HG03280 (cell line): Measurements from ENCODE around the gene LMO7.

Experiments used
- ATAC-seq: cut with Tn5 transposase; IDR thresholded peaks from one replicate; pipeline ENCODE4 v1.9.1; 2021; ENCODE audit warnings: mild to moderate bottlenecking, moderate library complexity; ENCODE audit not compliant: unreplicated experiment

LMO7 gene

DNA sequence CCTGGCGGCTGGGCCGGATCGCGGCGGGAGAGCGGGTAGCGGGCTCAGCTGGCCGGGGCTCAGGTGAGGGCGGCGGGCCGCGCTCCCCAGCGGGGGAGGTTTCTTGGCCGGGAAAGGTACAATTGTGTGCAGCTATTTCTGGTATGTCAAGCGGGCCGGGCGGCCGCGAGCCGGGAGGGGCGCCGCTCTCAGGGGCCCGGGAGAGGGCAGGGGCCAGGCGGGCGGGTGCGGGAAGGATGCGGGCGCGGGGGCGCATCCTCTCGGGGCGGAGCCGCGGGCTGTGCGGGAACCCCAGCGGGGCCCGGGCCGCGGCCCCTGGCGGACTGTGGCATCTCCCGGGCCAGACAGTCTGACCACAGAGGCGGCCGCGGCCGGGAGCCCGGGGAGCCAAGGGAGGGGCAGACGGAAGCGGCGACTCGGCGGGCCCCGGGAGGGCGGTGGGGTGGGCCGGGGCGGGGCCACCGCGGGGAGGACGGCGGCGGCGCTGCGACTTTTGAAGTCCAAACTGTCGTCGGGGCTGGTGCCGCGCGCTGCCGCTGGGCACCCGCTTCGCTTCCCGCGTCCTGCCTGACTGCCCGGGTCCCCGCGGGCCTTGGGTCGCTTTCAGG is at the start of gene LMO7:
LMO7 (plus strand) TSS at position 503 of the 608 bp plus-strand sequence. CDS start 328 bp downstream, outside the sequence.
- peak; percentile 54 for ATAC-seq

DNA sequence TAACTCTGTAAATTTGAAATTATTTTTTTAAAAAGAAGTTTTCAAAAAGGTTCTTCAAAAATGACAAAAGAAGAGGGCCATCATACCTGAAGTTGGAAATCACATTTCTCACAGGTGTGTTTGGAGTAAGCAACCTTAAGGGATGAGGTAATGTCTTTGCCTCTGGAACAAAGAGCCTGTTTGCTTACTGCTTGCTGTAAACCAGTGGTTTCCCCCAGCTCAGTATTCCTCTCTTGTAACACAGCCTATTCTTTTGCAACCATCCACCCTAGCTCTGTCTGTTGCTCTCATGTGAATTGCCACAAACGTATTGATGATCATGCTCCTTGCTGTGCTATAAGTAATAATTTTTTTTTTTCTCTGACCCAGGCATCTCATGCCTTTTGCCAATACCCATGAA is 48.5 kb upstream of the LMO7 start:
- ATAC-seq = no peak

DNA sequence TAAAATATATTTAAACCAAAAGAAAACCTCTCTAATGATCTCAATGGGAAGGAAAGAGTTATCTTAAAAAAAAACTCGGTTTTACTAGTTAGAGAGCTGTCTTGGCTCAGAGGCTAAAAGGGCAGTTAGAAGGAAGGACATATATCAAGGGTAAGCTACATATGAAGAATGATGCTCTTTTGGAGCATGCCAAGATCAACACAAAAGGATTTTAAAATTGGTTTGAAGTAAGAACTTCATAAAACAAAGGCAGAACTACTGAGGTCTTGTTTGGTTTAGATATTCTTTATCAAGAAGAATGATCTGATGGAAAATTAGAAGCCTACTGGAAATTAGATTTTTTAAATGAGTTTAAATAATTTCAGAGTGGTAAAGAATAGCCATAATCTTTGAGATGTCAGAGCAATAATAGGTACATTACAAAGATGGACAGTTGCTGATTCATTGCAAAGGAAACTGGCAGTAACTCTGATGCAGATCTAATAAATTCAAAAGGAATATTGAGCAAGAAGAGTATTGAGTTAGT is 39.4 kb upstream of the LMO7 start:
- ATAC-seq = no peak

DNA sequence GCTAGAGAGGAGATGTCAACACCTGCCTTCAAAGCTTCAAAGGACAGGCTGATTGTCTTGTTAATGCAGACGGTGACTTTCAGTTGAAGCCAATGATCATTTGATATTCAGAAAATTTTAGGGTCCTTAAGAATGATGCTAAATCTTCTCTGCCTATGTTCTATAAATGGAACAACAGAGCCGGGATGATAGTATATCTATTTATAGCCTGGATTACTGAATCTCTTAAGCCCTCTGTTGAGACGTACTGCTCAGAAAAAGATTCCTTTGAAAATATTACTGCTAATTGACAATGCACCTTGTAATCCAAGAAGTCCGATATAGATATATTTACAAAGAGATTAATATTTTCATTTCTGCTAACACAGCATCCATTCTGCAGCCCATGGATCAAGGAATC is 35.8 kb upstream of the LMO7 start:
- no peak for ATAC-seq

DNA sequence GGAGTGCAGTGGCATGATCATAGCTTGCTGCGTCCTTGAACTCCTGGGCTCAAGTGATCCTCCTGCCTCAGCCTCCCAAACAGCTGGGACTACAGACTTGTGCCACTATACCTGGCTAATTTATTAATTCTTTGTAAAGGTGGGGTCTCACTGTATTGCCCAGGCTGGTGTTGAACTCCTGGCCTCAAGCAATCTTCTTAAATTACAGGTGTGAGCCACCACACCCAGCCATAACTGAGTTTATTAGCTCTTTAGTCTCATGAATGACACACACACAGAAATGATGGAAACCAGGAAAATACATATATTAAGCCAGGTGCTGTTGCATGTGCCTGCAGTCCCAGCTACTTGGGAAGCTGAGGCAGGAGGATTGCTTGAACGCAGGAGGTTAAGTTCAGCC is 33.1 kb upstream of the LMO7 start:
- ATAC-seq = no peak

DNA sequence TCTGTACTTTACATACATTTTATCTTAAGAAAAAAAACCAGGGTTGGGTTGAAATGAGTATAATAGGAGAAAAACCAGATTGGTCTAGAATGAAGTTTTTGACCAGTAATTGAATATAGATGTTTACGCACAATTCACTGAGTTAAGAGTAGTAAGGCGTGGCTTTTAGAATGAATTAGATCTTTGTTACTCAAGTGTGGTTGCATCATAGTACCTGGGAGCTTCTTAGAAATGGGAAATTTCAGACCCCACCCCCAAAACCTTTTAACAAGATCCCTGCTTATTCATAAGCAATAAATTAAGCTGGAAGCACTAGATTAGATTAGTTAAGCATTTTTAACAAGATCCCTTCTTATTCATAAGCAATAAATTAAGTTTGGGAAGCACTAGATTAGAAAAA is 28.7 kb upstream of the LMO7 start:
- ATAC-seq = no peak

DNA sequence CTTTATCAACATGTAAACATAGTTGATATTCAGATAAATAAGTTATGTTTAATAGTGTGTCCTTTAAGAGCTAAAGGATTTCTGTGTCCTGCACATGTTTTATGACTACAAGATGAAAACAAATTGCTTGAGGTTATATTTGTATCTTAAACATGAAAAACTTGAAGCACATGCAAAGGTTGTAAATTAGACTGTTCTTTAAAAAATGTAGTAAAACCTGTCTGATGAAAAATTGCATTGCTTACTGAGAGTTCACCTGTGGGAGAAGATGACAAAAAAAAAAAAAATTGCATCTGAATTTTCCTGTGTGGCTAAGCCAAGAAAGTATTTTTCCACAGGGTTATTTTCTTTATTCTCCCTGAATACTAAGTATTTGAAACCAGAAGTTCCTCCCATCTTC is 25.7 kb upstream of the LMO7 start:
- no peak for ATAC-seq

DNA sequence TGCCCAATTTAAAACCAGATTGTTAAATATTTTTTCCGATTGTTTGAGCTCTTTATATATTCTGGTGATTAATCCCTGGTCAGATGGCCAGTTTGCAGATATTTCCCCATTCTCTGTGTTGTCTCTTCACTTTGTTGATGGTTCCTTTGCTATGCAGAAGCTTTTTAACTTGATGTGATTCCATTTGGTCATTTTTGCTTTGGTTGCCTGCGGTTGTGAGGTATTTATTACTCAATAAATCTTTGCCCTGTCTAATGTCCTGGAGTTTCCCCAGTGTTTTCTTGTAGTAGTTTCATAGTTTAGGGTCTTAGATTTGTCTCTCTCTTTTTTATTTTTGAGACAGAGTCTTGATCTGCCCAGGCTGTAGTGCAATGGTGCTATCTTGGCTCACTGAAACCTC is 23.8 kb upstream of the LMO7 start:
- no peak for ATAC-seq

DNA sequence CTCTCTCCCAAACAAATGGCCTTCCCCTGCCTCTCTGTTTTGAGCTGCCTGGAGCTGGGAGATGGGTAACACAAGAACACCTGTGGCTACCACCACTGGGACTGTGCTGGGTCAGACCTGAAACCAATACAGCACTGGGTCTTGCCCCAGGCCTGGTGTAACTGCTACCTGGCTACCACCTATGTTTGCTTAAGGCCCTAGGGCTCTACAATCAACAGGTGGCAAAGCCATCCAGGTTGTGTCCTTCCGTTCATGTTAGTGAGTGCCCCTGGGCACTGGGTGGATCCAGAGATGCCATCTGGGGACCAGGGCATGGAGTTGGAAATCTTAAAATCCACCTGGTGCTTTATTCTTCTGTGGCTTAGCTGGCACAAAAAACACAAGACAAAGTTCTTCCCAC is 18.9 kb upstream of the LMO7 start:
- no peak for ATAC-seq

DNA sequence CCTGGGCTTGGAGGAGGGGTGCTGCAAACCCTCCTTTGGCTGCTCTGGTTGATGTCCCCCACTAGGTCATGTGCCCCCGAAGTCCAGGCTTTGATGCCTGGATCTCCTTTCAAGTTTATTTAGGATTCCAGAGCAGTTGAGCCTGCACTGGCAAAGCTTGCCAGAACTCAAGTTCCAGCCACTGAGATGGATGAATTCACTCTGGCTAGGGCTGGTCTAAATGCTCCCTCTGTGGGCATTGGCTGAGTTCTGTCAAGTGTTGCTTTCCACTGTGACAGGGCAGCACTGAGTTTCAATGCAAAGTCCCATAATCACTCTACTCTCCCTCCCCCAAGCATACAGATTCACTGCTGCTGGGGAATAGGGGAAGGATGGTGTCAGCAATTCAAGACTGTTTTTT is 17.8 kb upstream of the LMO7 start:
- no peak for ATAC-seq

DNA sequence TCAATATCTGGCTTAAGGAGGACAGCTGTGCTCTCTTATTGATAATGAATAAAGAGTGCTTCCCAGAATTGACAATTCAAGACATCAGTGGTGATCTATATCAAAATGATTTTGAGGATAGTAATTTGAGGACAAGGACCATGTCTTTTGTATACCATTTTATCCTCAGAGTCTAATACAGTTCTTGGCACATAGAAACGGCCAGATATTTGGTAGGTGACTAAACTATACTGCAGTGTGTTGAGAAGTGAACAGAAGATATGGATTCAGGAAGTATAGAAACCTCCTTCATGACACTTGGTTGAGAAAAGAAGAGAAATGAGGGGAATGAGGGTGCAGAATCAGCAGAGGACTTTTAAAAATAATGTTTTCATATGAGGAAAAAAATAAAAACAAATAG is 16.1 kb upstream of the LMO7 start:
- no peak for ATAC-seq

DNA sequence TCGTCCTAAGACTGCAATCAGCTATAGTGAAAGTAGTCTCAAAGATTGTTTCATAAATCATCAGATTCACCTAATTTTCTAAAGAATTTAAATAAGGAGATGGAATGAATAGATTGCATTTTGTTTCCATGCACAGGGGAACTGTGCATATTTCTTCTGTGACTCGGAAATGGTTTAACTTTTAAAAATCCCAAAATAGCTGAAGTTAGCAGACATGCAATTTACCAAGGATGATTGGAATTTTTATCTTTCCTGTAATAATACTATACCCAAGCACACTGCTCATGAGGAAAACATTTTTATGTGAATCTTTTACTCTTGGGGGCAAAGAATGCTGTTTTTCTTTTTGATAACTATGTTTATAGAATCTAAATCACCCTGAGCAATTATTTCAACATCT is 15.0 kb upstream of the LMO7 start:
- ATAC-seq = no peak

DNA sequence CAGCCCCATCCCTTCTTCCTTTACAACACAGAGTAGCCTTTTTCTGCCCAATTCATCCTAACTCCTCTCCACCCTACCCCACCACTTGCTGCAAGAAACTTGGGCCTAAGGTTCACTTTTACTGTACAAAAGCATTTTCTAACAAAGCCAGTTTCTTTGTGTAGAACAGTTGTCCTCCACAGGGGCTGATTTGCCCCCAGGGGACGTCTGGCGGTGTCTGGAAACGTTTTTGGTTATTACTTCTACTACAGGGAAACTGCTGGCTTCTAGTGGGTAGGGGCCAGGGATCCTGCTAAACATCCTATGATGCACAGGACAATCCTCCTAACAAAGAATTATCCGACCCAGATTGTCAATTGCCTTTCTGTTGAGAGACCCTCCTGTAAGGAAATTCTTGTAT is 7.3 kb upstream of the LMO7 start:
- no peak for ATAC-seq

DNA sequence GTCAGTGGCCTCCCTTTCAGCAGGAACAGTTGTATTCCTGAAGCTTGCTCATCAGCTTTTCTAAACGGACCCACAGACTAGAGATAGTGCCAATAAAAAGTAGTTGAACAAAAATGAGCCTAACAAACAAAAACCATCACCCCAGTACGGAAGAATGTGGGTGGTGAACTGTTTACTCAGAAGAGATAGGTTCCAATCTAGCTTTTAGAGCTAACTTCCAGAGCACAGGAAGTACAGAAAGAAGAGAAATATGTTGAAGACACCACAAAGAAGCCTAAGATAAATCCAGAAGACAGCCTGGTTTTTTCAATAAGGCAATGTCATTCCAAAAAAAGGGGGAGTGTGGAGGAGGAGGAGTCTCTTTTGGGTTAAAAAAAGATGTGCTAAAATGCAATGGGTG is 2.8 kb upstream of the LMO7 start:
- no peak for ATAC-seq

DNA sequence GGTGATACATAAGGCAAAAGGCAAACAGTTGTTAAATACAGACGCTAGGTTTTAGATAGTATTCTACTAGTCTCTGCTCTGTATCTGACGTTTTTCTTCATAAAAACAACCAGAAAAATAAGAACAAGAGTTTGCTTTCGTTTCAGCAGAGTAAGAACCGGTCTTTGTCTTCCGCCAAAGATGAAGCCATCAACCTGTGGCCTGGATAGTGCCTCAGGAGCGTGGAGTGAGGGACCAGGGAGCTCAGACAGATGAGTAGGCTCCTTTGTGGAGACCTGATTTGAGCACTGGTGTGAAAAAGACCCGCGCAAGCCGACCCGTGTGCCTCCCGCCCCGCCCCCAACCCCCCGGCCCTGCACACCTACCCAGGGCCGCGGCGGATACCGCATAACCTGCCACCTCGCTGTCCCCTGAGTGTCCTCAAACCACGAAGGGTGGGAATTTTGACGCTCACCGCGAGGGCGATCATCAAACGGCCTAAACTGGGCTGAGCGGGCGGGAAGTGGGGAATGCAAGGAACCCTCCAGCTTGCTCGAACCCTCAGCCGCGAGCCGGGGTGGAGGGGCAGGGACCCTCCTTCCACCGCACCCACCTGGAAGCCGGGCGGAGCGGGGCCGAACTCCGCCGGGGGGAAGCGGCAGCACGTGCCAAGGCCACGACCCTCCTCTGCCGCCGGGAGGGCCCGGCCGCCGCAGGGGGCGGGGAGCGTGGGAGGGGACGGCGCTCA is 866 bp upstream of the LMO7 start:
- peak; percentile 3 for ATAC-seq

DNA sequence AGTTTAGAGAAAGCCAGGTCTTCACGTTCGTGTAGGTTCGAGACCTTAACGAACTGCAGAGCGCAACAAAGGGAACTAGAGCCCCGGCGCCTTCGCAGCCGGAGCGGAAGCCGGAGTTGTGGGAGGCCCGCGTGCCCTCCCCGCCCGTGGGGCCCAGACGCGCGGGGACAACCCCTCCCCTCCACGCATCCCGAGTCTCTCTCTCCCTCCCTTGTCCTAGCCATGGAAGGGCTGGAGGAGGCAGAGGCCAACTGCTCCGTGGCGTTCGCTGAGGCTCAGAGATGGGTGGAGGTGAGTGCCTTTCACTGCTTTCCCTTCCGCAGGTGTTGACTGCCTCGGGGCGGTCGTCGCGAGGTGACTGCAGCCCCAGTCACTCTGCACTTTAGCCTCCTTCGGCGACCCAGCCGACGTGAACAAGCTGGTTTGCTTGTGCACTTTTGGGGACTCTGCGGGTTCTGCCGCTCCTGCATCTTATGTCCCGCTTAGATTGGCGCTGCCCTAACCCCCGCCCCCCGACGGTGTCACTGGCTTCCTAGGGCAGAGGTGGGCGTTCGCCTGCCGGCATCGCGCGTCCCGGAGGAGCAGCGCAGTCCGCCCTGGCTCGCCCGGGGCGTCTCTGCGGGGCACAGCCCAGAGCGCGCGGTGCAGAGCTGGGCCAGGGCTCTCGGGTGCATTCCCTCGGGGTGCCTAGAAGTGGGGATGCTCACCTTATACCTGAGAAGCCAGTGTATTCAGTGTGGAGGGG is 478 bp downstream of the LMO7 start:
- peak; percentile 42 for ATAC-seq

DNA sequence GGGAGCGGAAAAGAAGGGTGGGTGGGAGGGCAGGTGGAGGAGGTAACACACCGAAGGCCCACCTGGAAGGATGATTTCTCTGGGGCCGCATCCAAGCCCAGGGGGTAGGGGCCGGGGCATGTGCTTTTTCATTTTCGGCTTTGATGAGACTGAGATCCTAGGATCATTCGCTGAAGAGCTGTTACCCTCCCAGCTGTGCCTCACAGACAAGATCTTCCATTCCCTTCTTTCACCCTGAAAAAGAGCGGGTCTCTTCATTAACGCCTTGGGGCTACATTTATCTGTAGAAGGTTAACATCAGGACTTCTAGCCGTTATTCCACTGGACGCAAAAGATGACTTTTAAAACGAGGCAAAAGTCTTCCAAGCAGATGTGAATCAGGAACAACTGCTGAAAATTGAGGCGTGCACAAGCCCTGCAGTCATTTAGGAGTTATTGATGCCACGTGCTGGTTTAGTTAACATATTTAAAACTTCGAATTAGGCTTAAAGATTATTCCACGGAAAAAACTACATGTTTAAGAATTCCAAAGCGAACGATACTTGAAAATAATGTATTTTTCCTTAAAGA is 1.1 kb downstream of the LMO7 start:
- no peak for ATAC-seq

DNA sequence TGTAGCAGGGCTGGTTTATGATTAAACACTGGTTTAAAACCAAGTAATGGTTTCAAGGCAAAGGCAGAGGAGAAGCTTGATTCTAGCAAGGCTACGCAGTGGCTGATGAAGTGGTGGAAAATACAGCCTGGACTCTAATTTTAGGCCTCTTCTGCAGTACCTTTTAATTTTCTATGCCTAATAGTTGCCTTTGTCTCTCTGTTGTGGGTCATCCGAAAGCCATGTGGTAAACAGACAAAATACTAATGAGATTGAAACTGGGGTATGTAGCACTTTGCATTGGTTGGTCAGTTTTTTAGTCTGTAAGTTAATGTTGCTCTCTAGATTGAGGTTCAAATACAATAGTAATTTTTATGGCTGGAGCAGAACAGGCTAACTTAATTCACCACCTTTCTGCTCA is 3.3 kb downstream of the LMO7 start:
- no peak for ATAC-seq

DNA sequence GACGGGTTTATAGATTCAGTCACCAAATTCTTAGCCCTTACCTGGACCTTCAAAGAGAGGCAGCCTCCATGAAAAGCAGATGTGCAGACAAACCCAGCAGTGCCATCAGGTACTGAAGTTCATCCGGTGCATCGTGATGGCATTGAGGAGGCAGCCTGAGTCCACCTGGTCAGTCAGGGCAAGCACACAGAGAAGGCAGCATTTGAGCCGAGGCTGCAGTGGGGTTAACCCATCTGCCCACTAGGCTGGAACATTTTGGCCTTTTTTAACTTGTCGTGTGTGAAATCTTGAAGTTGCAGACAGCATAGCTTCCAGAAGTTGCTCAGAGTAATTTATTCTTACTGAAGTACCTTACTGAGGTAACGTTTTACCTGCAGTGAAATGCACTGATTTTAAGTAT is 4.9 kb downstream of the LMO7 start:
- no peak for ATAC-seq

DNA sequence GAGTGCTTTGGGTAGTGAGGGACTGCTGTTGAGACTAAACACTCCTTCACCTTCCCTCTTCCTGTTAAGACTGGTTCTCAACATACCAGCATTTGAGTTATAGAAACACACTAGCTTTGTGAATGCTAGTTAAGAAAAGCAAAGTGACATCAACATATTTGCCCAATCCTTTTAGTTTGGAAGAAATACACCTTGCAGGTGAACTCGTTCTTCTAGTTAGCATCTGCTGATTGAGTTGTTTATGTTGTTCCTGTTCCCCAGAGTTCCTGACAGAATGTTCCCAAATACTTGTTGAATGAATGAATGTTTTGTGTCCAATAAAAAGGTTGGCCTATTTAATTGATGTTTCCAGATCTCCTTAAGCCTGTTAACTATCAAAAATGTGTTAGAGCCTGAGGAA is 7.1 kb downstream of the LMO7 start:
- ATAC-seq = no peak

DNA sequence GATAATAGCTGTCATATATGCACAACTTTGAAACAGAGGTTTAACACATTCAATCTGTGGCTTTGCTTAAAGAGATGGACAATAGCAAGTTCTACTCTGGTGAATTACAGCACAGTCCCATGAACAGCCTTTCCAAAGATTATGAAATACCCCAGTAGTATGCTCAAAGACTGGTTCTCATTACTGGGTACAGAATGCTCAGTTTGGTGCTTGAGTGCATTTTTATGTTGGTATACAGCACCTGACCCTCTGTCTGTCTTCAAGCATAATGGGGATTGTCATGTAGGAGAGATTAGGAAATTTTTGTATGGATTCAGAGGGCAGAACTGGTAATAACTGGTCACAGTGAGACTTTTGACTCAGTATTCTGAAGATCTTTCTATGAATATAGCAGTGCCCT is 7.6 kb downstream of the LMO7 start:
- no peak for ATAC-seq

DNA sequence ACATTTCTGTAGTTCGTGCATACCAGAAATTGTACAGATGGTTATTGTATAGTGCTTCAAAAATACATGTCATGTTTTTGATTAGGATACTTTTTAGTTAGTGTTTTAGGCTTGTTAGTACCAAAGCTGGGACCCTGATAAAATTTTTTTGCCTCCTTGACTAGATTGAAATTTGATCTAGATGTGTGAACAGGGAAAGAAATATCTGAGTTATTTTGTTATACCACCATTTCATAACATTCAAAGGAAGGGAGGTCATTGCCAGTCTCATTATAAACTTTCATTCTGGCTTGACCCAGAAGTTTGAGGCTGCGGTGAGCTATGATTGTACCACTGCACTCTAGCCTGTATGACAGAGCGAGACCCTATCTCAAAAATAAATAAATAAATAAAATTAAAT is 9.0 kb downstream of the LMO7 start:
- ATAC-seq = no peak
